A549 treated with AZD9567 at 1 μM for 4 hours (cell line): ENCODE data around the gene SPANXN2. TPM values are rescaled to one million over a fixed set of nuclear protein-coding genes. Genes with fewer than 3 reads are reported as not detected.

ENCODE experiments used
- total RNA-seq: library from RNA; stranded (reverse); fragments of 200-300 nt; extraction: Qiagen RNA extraction; gene quantifications from 5 replicates; pipeline ENCODE4 v1.2.3, GENCODE V29; 2022; ENCODE audit not compliant: insufficient read depth

Gene SPANXN2, protein sequence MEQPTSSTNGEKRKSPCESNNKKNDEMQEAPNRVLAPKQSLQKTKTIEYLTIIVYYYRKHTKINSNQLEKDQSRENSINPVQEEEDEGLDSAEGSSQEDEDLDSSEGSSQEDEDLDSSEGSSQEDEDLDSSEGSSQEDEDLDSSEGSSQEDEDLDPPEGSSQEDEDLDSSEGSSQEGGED
- not detected in 5 replicates for total RNA-seq

GRCh38 chrX:143720652-143721051 lies at the start of gene SPANXN2:
SPANXN2 (minus strand) TSS chrX:143720752; CDS start chrX:143720668, 84 bp downstream.

Other genes with a start within 250 kb of the SPANXN2 start
- gene SPANXN3, start 203.3 kb downstream of the SPANXN2 start, total RNA-seq = not detected in 5 replicates
- gene SLITRK4, start 84.7 kb downstream of the SPANXN2 start, total RNA-seq = not detected in 5 replicates
- gene UBE2NL, start 163.3 kb upstream of the SPANXN2 start, total RNA-seq = not detected in 5 replicates